HEK293 (cell line): ENCODE data around the gene LRRC10B.
"Not testable (repeated sequence)": the region's sequence is repeated elsewhere in the genome, so short reads cannot be mapped to it uniquely, and the experiment has no call there.

Experiments
- CTCF ChIA-PET: fragments of 350-600 bp; formaldehyde crosslinking; extraction: SDS; loops from one replicate; lab custom pipeline; 2021; ENCODE audit warnings: antibody characterized with exemption; lab: Yijun Ruan, JAX
- POLR2A ChIA-PET: fragments of 300-600 bp; formaldehyde crosslinking; extraction: SDS; loops from one replicate; lab custom pipeline; 2020; ENCODE audit warnings: antibody characterized with exemption, inconsistent platforms; lab: Yijun Ruan, JAX
- H3K27ac ChIP-seq: fragments of 200-500 bp; sonication (Bioruptor generic); 2 replicates; pipeline ENCODE4 v1.5.1; 2014; ENCODE audit warnings: low read depth, low read length, control low read depth, inconsistent platforms; ENCODE audit errors: extremely low read depth
- H3K36me3 ChIP-seq, 2 experiments: fragments of 200-500 bp in 1 of 2; sonication (Bioruptor generic) in 1 of 2; 1 replicate in 1 of 2; 2 replicates in 1 of 2; pipeline ENCODE4 v1.5.1; 2014 to 2017; ENCODE audit warnings: inconsistent platforms in 2 of 2, low read length in 2 of 2; ENCODE audit not compliant: control insufficient read depth in 2 of 2, insufficient read depth in 1 of 2
- H3K4me1 ChIP-seq: fragments of 200-500 bp; sonication (Bioruptor generic); 2 replicates; pipeline ENCODE4 v1.5.1; 2014; ENCODE audit warnings: mild to moderate bottlenecking, low read length, inconsistent platforms; ENCODE audit not compliant: control insufficient read depth, insufficient read depth
- H3K4me3 ChIP-seq: 2 replicates; pipeline ENCODE4 v1.5.1; 2011; ENCODE audit warnings: low read depth, mild to moderate bottlenecking, control low read depth, low read length, moderate library complexity
- H3K9me3 ChIP-seq: fragments of 200-500 bp; sonication (Bioruptor generic); 2 replicates; pipeline ENCODE4 v1.5.1; 2014; ENCODE audit warnings: low read depth, low read length, inconsistent platforms; ENCODE audit not compliant: control insufficient read depth, insufficient read depth
- IKZF3 ChIP-seq: fragments of 450-650 bp; IDR thresholded peaks from 2 replicates; pipeline ENCODE4 v1.5.0; 2018; ENCODE audit warnings: missing biosample characterization, mild to moderate bottlenecking, missing genetic modification characterization, moderate library complexity
- KLF1 ChIP-seq: fragments of 450-650 bp; formaldehyde crosslinking; IDR thresholded peaks from 2 replicates; pipeline ENCODE4 v1.5.1; 2016; ENCODE audit warnings: missing biosample characterization, missing genetic modification characterization
- KLF9 ChIP-seq: fragments of 450-650 bp; formaldehyde crosslinking; IDR thresholded peaks from 2 replicates; pipeline ENCODE4 v1.5.1; 2016; ENCODE audit warnings: missing biosample characterization, missing genetic modification characterization, low read depth
- OVOL3 ChIP-seq: fragments of 450-650 bp; formaldehyde crosslinking; IDR thresholded peaks from 2 replicates; pipeline ENCODE4 v1.5.1; 2016; ENCODE audit warnings: missing biosample characterization, missing genetic modification characterization
- SCRT1 ChIP-seq: fragments of 450-650 bp; formaldehyde crosslinking; IDR thresholded peaks from 2 replicates; pipeline ENCODE4 v1.5.1; 2016; ENCODE audit warnings: missing biosample characterization, missing genetic modification characterization, borderline replicate concordance
- ZNF169 ChIP-seq: fragments of 450-650 bp; formaldehyde crosslinking; IDR thresholded peaks from 2 replicates; pipeline ENCODE4 v1.5.1; 2016; ENCODE audit warnings: missing biosample characterization, missing genetic modification characterization
- ZNF24 ChIP-seq: fragments of 450-650 bp; formaldehyde crosslinking; IDR thresholded peaks from 2 replicates; pipeline ENCODE4 v1.5.1; 2016; ENCODE audit warnings: missing biosample characterization, missing genetic modification characterization
- ZNF416 ChIP-seq: fragments of 450-650 bp; formaldehyde crosslinking; IDR thresholded peaks from 2 replicates; pipeline ENCODE4 v1.5.1; 2016; ENCODE audit warnings: missing biosample characterization, missing genetic modification characterization
- ZNF544 ChIP-seq: fragments of 450-650 bp; formaldehyde crosslinking; IDR thresholded peaks from 2 replicates; pipeline ENCODE4 v1.5.0; 2017; ENCODE audit warnings: missing biosample characterization, missing genetic modification characterization
- ZNF654 ChIP-seq: fragments of 450-650 bp; formaldehyde crosslinking; IDR thresholded peaks from 2 replicates; pipeline ENCODE4 v1.5.1; 2016; ENCODE audit warnings: low read depth, missing biosample characterization, missing genetic modification characterization
- TF ChIP-seq, protein P1 (sequence below): fragments of 450-650 bp; formaldehyde crosslinking; IDR thresholded peaks from 2 replicates; pipeline ENCODE4 v1.5.1; 2016; ENCODE audit warnings: missing biosample characterization, missing genetic modification characterization
- TF ChIP-seq, protein P2 (sequence below): fragments of 450-650 bp; formaldehyde crosslinking; IDR thresholded peaks from 2 replicates; pipeline ENCODE4 v1.5.1; 2016; ENCODE audit warnings: missing biosample characterization, missing genetic modification characterization
- TF ChIP-seq, protein P3 (sequence below): fragments of 450-650 bp; formaldehyde crosslinking; IDR thresholded peaks from 2 replicates; pipeline ENCODE4 v1.5.1; 2017; ENCODE audit warnings: missing biosample characterization, mild to moderate bottlenecking, missing genetic modification characterization, moderate library complexity
- TF ChIP-seq, protein P4 (sequence below): fragments of 450-650 bp; formaldehyde crosslinking; IDR thresholded peaks from 2 replicates; pipeline ENCODE4 v1.5.1; 2016; ENCODE audit warnings: missing biosample characterization, missing genetic modification characterization
- TF ChIP-seq, protein P5 (sequence below): fragments of 450-650 bp; formaldehyde crosslinking; IDR thresholded peaks from 2 replicates; pipeline ENCODE4 v1.5.1; 2017; ENCODE audit warnings: missing biosample characterization, missing genetic modification characterization
- TF ChIP-seq, protein P6 (sequence below): fragments of 450-650 bp; IDR thresholded peaks from 2 replicates; pipeline ENCODE4 v1.5.1; 2018; ENCODE audit warnings: missing biosample characterization, missing genetic modification characterization
- TF ChIP-seq, protein P7 (sequence below): fragments of 450-650 bp; formaldehyde crosslinking; conservative IDR thresholded peaks from 2 replicates; pipeline ENCODE4 v1.5.1; 2016; ENCODE audit warnings: low read depth, missing biosample characterization, missing genetic modification characterization

The LRRC10B gene

DNA sequence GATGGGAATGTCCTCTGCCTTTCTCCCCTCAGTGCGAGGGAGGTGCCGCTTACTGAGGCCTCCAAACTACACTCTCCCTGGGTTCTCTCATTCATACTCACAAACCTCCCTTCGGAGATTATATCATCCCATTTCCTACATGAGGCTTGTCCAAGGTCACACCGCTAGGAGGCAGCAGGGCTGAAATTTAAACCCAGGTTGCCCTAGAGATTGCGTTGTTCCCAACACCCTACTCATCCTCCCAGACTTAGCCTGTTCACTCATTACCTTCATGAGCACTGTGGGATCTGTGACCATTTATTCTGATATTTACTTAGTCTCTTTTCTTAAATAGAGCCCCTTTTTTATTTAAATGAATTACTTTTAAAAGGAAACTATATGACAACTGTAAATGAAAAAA, 47.6 kb upstream of the LRRC10B start:
- POLR2A ChIA-PET = no interaction called here
- CTCF ChIA-PET = interaction anchor here (0.9 to 3.9 kb wide), 4 partner anchors 15 to 172 kb away, joined by 3 to 14 read pairs (median 5); no protein-coding TSS in a partner anchor

DNA sequence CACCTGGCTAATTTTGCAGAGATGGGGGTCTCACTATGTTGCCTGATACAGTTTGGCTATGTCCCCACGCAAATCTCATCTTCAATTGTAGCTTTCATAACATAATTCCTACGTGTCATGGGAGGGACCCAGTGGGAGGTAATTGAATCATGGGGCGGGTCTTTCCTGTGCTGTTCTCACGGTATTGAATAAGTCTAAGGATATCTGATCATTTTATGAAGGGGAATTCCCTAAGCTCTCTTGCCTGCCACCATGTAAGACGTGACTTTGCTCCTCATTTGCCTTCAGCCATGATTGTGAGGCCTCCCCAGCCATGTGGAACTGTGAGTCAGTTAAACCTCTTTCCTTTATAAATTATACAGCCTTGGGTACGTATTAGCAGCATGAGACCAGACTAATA, 40.9 kb upstream of the LRRC10B start:
- H3K4me3 ChIP-seq, H3K9me3 ChIP-seq, H3K27ac ChIP-seq, POLR2A ChIA-PET, H3K4me1 ChIP-seq: not testable (repeated sequence)
- peaks cover 0 to 15% of the 10 kb centered on the region in 2 experiments; a peak in 2 of 3 replicates for H3K36me3 ChIP-seq
- CTCF ChIA-PET = interaction anchor here (0.7 to 2.8 kb wide), 5 partner anchors 9 to 49 kb away, joined by 3 to 14 read pairs (median 7); no protein-coding TSS in a partner anchor

More for the DNA sequence above, 47.6 kb upstream of the LRRC10B start:
- Histone ChIP-seq H3K27ac (no peak overlapping the region), H3K36me3 (no peaks in the 10 kb centered on the region; a peak in 1 of 3 replicates), H3K4me1 (no peaks in the 10 kb centered on the region), H3K9me3 (no peaks in the 10 kb centered on the region), H3K4me3 (no peak overlapping the region)
- TF ChIP-seq, protein P1, sequence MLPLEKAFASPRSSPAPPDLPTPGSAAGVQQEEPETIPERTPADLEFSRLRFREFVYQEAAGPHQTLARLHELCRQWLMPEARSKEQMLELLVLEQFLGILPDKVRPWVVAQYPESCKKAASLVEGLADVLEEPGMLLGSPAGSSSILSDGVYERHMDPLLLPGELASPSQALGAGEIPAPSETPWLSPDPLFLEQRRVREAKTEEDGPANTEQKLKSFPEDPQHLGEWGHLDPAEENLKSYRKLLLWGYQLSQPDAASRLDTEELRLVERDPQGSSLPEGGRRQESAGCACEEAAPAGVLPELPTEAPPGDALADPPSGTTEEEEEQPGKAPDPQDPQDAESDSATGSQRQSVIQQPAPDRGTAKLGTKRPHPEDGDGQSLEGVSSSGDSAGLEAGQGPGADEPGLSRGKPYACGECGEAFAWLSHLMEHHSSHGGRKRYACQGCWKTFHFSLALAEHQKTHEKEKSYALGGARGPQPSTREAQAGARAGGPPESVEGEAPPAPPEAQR (tag by site-specific recombination) = no peak
- TF ChIP-seq SCRT1 (tag by site-specific recombination) = no peak
- TF ChIP-seq, protein P2, sequence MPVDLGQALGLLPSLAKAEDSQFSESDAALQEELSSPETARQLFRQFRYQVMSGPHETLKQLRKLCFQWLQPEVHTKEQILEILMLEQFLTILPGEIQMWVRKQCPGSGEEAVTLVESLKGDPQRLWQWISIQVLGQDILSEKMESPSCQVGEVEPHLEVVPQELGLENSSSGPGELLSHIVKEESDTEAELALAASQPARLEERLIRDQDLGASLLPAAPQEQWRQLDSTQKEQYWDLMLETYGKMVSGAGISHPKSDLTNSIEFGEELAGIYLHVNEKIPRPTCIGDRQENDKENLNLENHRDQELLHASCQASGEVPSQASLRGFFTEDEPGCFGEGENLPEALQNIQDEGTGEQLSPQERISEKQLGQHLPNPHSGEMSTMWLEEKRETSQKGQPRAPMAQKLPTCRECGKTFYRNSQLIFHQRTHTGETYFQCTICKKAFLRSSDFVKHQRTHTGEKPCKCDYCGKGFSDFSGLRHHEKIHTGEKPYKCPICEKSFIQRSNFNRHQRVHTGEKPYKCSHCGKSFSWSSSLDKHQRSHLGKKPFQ (tag by site-specific recombination) = no peak

DNA sequence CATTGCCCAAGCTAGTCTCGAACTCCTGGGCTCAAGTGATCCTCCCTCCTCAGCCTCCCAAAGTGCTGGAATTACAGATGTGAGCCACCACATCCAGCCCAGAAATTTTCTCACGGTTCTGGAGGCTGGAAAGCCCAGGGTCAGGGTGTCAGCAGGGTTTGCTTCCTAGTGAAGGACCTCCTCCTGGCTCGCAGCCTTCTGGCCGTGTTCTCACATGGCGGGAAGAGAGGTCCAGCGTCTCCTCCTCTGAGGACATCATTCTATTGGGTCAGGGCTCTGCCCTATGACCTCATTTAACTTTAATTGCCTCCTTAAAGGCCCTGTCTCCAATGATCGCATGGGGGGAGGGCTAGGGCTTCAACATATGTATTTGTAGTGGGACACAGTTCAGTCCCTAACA, 40.5 kb upstream of the LRRC10B start:
- no peaks in the 10 kb centered on the region for H3K4me1 ChIP-seq
- POLR2A ChIA-PET = no interaction called here
- H3K27ac ChIP-seq = no peak overlapping the region
- peaks cover 0 to 18% of the 10 kb centered on the region in 2 experiments; a peak in 1 of 3 replicates for H3K36me3 ChIP-seq
- H3K4me3 ChIP-seq = no peak overlapping the region
- no peaks in the 10 kb centered on the region for H3K9me3 ChIP-seq
- CTCF ChIA-PET = interaction anchor here (0.8 to 2.8 kb wide), 4 partner anchors 9 to 49 kb away, joined by 3 to 14 read pairs (median 10); no protein-coding TSS in a partner anchor
- TF ChIP-seq ZNF24 (tag by site-specific recombination) (no peak), OVOL3 (tag by site-specific recombination) (no peak), ZNF169 (tag by site-specific recombination) (no peak), ZNF416 (tag by site-specific recombination) (no peak), ZNF544 (tag by site-specific recombination) (no peak), ZNF654 (no peak), KLF9 (tag by site-specific recombination) (no peak), IKZF3 (tag by site-specific recombination) (no peak), KLF1 (tag by site-specific recombination) (no peak)
- TF ChIP-seq, protein P3, sequence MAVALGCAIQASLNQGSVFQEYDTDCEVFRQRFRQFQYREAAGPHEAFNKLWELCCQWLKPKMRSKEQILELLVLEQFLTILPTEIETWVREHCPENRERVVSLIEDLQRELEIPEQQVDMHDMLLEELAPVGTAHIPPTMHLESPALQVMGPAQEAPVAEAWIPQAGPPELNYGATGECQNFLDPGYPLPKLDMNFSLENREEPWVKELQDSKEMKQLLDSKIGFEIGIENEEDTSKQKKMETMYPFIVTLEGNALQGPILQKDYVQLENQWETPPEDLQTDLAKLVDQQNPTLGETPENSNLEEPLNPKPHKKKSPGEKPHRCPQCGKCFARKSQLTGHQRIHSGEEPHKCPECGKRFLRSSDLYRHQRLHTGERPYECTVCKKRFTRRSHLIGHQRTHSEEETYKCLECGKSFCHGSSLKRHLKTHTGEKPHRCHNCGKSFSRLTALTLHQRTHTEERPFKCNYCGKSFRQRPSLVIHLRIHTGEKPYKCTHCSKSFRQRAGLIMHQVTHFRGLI (tag by site-specific recombination) = no peak
- TF ChIP-seq, protein P4, sequence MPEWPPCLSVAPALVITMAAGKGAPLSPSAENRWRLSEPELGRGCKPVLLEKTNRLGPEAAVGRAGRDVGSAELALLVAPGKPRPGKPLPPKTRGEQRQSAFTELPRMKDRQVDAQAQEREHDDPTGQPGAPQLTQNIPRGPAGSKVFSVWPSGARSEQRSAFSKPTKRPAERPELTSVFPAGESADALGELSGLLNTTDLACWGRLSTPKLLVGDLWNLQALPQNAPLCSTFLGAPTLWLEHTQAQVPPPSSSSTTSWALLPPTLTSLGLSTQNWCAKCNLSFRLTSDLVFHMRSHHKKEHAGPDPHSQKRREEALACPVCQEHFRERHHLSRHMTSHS (tag by site-specific recombination) = no peak
- TF ChIP-seq, protein P5, sequence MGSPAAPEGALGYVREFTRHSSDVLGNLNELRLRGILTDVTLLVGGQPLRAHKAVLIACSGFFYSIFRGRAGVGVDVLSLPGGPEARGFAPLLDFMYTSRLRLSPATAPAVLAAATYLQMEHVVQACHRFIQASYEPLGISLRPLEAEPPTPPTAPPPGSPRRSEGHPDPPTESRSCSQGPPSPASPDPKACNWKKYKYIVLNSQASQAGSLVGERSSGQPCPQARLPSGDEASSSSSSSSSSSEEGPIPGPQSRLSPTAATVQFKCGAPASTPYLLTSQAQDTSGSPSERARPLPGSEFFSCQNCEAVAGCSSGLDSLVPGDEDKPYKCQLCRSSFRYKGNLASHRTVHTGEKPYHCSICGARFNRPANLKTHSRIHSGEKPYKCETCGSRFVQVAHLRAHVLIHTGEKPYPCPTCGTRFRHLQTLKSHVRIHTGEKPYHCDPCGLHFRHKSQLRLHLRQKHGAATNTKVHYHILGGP (tag by site-specific recombination) = no peak
- TF ChIP-seq, protein P6, sequence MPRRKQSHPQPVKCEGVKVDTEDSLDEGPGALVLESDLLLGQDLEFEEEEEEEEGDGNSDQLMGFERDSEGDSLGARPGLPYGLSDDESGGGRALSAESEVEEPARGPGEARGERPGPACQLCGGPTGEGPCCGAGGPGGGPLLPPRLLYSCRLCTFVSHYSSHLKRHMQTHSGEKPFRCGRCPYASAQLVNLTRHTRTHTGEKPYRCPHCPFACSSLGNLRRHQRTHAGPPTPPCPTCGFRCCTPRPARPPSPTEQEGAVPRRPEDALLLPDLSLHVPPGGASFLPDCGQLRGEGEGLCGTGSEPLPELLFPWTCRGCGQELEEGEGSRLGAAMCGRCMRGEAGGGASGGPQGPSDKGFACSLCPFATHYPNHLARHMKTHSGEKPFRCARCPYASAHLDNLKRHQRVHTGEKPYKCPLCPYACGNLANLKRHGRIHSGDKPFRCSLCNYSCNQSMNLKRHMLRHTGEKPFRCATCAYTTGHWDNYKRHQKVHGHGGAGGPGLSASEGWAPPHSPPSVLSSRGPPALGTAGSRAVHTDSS (tag by site-specific recombination) = no peak
- TF ChIP-seq, protein P7, sequence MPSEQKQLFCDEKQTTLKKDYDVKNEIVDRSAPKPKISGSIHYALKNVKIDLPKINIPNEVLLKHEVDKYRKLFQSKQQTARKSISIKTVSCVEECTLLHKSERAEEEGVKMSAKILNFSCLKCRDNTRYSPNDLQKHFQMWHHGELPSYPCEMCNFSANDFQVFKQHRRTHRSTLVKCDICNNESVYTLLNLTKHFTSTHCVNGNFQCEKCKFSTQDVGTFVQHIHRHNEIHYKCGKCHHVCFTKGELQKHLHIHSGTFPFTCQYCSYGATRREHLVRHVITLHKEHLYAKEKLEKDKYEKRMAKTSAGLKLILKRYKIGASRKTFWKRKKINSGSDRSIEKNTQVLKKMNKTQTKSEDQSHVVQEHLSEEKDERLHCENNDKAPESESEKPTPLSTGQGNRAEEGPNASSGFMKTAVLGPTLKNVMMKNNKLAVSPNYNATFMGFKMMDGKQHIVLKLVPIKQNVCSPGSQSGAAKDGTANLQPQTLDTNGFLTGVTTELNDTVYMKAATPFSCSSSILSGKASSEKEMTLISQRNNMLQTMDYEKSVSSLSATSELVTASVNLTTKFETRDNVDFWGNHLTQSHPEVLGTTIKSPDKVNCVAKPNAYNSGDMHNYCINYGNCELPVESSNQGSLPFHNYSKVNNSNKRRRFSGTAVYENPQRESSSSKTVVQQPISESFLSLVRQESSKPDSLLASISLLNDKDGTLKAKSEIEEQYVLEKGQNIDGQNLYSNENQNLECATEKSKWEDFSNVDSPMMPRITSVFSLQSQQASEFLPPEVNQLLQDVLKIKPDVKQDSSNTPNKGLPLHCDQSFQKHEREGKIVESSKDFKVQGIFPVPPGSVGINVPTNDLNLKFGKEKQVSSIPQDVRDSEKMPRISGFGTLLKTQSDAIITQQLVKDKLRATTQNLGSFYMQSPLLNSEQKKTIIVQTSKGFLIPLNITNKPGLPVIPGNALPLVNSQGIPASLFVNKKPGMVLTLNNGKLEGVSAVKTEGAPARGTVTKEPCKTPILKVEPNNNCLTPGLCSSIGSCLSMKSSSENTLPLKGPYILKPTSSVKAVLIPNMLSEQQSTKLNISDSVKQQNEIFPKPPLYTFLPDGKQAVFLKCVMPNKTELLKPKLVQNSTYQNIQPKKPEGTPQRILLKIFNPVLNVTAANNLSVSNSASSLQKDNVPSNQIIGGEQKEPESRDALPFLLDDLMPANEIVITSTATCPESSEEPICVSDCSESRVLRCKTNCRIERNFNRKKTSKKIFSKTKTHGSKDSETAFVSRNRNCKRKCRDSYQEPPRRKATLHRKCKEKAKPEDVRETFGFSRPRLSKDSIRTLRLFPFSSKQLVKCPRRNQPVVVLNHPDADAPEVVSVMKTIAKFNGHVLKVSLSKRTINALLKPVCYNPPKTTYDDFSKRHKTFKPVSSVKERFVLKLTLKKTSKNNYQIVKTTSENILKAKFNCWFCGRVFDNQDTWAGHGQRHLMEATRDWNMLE = no peak
